H1 (cell line): ENCODE results near the gene ASTN2. TPM values are rescaled to one million over a fixed set of nuclear protein-coding genes. Genes with fewer than 3 reads are reported as not detected.

Source experiments
- CHD7 ChIP-seq: fragments of 300-600 bp; sonication (generic); IDR thresholded peaks from 2 replicates; pipeline ENCODE4 v1.7.1; 2012; ENCODE audit warnings: low read length, moderate library complexity, mild to moderate bottlenecking, inconsistent platforms; ENCODE audit not compliant: insufficient replicate concordance
- EZH2 ChIP-seq: fragments of 200-600 bp; sonication (generic); IDR thresholded peaks from 2 replicates; pipeline ENCODE4 v1.7.1; 2012; ENCODE audit warnings: low read depth, mild to moderate bottlenecking, moderate library complexity, low read length, inconsistent platforms; ENCODE audit not compliant: severe bottlenecking
- FOSL1 ChIP-seq: IDR thresholded peaks from 2 replicates; pipeline ENCODE4 v1.6.1; 2011; ENCODE audit warnings: mild to moderate bottlenecking, low read depth, low read length, moderate library complexity; ENCODE audit not compliant: insufficient read depth
- JUN ChIP-seq: IDR thresholded peaks from 2 replicates; pipeline ENCODE4 v1.6.1; 2011; ENCODE audit warnings: low read depth, mild to moderate bottlenecking, improper control_type of control experiment, low read length
- MAX ChIP-seq: IDR thresholded peaks from 2 replicates; pipeline ENCODE4 v1.6.1; 2012; ENCODE audit warnings: inconsistent platforms
- PHF8 ChIP-seq: fragments of 200-600 bp; sonication (generic); conservative IDR thresholded peaks from 2 replicates; pipeline ENCODE4 v1.7.1; 2012; ENCODE audit warnings: low read depth, mild to moderate bottlenecking, inconsistent platforms, low read length, moderate library complexity
- RXRA ChIP-seq: IDR thresholded peaks from 2 replicates; pipeline ENCODE4 v1.6.1; 2011; ENCODE audit warnings: low read depth, mild to moderate bottlenecking, low read length, moderate library complexity; ENCODE audit not compliant: insufficient read depth
- SIN3A ChIP-seq, 2 experiments: IDR thresholded peaks in 1 of 2; conservative IDR thresholded peaks in 1 of 2; 2 replicates each; pipeline ENCODE4 v1.6.1; 2011 to 2012; ENCODE audit warnings: low read length in 2 of 2, improper control_type of control experiment in 1 of 2, low read depth in 1 of 2, mild to moderate bottlenecking in 1 of 2
- polyA plus RNA-seq, 7 experiments: library from polyadenylated mRNA; depleted of rRNA in 3 of 7; stranded (reverse) in 5 of 7; unstranded in 2 of 7; fragments of >200 nt in 5 of 7; fragments of 200-250 nt in 2 of 7; gene quantifications; 1 replicate in 5 of 7; 2 replicates in 1 of 7; 4 replicates in 1 of 7; pipeline versions ENCODE4 v1.2.1 to v1.2.3, GENCODE V29; 2011 to 2013; ENCODE audit warnings: missing spikeins in 2 of 7, mixed read lengths in 2 of 7
- total RNA-seq: library from RNA; stranded (reverse); fragmentation: NEBNext Ultra II Directional; extraction: Animal tissue kit (Norgen Biotek cat#: 25700); gene quantifications from 2 replicates; pipeline ENCODE4 v1.2.1, GENCODE V29; 2021
- TF ChIP-seq, protein P1 (sequence below): IDR thresholded peaks from 2 replicates; pipeline ENCODE4 v1.6.1; 2012; ENCODE audit warnings: low read length, inconsistent platforms

Gene ASTN2
- total and polyA plus RNA-seq, 2 of the 8 experiments (the other 6 are each of a cell fraction or from before 2014, with no cell fraction given), result 8.2 to 13.7 TPM

- TF ChIP-seq CHD7 (no peak), PHF8 (no peak), MAX (no peak), EZH2 (no peak), SIN3A (conservative IDR thresholded peaks at IDR 0.05 in 1 of 2, IDR thresholded peaks at IDR 0.05 in 1 of 2; ENCODE audit: low read depth in 1 of 2, low read length in 2 of 2) (no peak), RXRA (no peak), FOSL1 (no peak), JUN (no peak)
- TF ChIP-seq, protein P1, sequence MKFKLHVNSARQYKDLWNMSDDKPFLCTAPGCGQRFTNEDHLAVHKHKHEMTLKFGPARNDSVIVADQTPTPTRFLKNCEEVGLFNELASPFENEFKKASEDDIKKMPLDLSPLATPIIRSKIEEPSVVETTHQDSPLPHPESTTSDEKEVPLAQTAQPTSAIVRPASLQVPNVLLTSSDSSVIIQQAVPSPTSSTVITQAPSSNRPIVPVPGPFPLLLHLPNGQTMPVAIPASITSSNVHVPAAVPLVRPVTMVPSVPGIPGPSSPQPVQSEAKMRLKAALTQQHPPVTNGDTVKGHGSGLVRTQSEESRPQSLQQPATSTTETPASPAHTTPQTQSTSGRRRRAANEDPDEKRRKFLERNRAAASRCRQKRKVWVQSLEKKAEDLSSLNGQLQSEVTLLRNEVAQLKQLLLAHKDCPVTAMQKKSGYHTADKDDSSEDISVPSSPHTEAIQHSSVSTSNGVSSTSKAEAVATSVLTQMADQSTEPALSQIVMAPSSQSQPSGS, result no peak
These were observed 51.9 kb downstream of the ASTN2 start (continued) for GRCh38 chr9:117363006-117363405.
